IMR-90 (cell line): ENCODE measurements around the gene HDAC6.

ENCODE experiments used
- BHLHE40 ChIP-seq: fragments of 150-350 bp; IDR thresholded peaks from 2 replicates; pipeline ENCODE4 v1.6.1; 2016; ENCODE audit warnings: mild to moderate bottlenecking, low read depth, low read length
- CHD1 ChIP-seq: IDR thresholded peaks from 2 replicates; pipeline ENCODE4 v1.6.1; 2012; ENCODE audit warnings: low read depth, low read length, improper control_type of control experiment
- CTCF ChIP-seq: conservative IDR thresholded peaks from 2 replicates; pipeline ENCODE4 v1.5.1; 2012; ENCODE audit warnings: mild to moderate bottlenecking, low read depth, low read length, improper control_type of control experiment
- FOS ChIP-seq: fragments of 150-350 bp; IDR thresholded peaks from 2 replicates; pipeline ENCODE4 v1.6.1; 2016; ENCODE audit warnings: low read depth, low read length
- MAZ ChIP-seq: IDR thresholded peaks from 2 replicates; pipeline ENCODE4 v1.6.1; 2012; ENCODE audit warnings: low read depth, mild to moderate bottlenecking, low read length, improper control_type of control experiment, moderate library complexity, borderline replicate concordance
- MXI1 ChIP-seq: IDR thresholded peaks from 2 replicates; pipeline ENCODE4 v1.6.1; 2012; ENCODE audit warnings: low read depth, mild to moderate bottlenecking, low read length, moderate library complexity, borderline replicate concordance
- POLR2A ChIP-seq: IDR thresholded peaks from 2 replicates; pipeline ENCODE4 v1.6.1; 2012; ENCODE audit warnings: mild to moderate bottlenecking, low read depth, low read length
- RAD21 ChIP-seq: IDR thresholded peaks from 2 replicates; pipeline ENCODE4 v1.6.1; 2012; ENCODE audit warnings: low read length, improper control_type of control experiment
- RFX5 ChIP-seq: IDR thresholded peaks from 2 replicates; pipeline ENCODE4 v1.8.0; 2012; ENCODE audit warnings: low read depth, mild to moderate bottlenecking, low read length, moderate library complexity
- SMC3 ChIP-seq: fragments of 150-350 bp; IDR thresholded peaks from 2 replicates; pipeline ENCODE4 v1.6.1; 2016; ENCODE audit warnings: low read depth, mild to moderate bottlenecking, antibody characterized with exemption, low read length, moderate library complexity
- TF ChIP-seq, protein P1 (sequence below): fragments of 150-350 bp; IDR thresholded peaks from 2 replicates; pipeline ENCODE4 v1.6.1; 2017; ENCODE audit warnings: mild to moderate bottlenecking, antibody characterized with exemption, low read length, low read depth

- no peak for TF ChIP-seq CTCF
- no peak for TF ChIP-seq POLR2A
- no peak for TF ChIP-seq MAZ
- TF ChIP-seq FOS = no peak
- no peak for TF ChIP-seq RAD21
- TF ChIP-seq SMC3 = no peak
- TF ChIP-seq RFX5 = no peak
- TF ChIP-seq CHD1 = no peak
- TF ChIP-seq MXI1 = no peak
- TF ChIP-seq, protein P1, sequence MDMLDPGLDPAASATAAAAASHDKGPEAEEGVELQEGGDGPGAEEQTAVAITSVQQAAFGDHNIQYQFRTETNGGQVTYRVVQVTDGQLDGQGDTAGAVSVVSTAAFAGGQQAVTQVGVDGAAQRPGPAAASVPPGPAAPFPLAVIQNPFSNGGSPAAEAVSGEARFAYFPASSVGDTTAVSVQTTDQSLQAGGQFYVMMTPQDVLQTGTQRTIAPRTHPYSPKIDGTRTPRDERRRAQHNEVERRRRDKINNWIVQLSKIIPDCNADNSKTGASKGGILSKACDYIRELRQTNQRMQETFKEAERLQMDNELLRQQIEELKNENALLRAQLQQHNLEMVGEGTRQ = no peak
- TF ChIP-seq BHLHE40 = no peak
Observed at GRCh38 chrX:48802905-48803200, 986 bp downstream of the HDAC6 start.
